GM23338 (cell line): ENCODE results near the gene ISG15. TPM values are rescaled to one million over a fixed set of nuclear protein-coding genes. Genes with fewer than 3 reads are reported as not detected.

Experiments
- ATAC-seq: fragments of 200-7000 bp; cut with Tn5 transposase; 3 replicates; pipeline ENCODE4 v1.9.1; 2020
- DNase-seq: peaks from one replicate; pipeline ENCODE4 v3.0.0-alpha.2; 2015; ENCODE audit warnings: low spot score
- H2AFZ ChIP-seq: fragments of 200-600 bp; sonication (generic); 2 replicates; pipeline ENCODE4 v1.8.0; 2016; ENCODE audit warnings: antibody characterized with exemption, mild to moderate bottlenecking, moderate library complexity
- H3F3A ChIP-seq: fragments of 200-600 bp; sonication (generic); replicated peaks from 2 replicates; pipeline ENCODE4 v1.8.0; 2017; ENCODE audit warnings: antibody characterized with exemption, mixed run types, low read depth
- H3K27ac ChIP-seq: fragments of 200-600 bp; sonication (generic); 2 replicates; pipeline ENCODE4 v1.6.1; 2016; ENCODE audit warnings: low read depth
- H3K27me3 ChIP-seq: fragments of 200-600 bp; sonication (generic); 2 replicates; pipeline ENCODE4 v1.8.0; 2016; ENCODE audit warnings: mild to moderate bottlenecking, mixed run types, moderate library complexity; ENCODE audit not compliant: insufficient read depth
- H3K36me3 ChIP-seq: fragments of 200-600 bp; sonication (generic); 2 replicates; pipeline ENCODE4 v1.8.0; 2016; ENCODE audit warnings: mild to moderate bottlenecking; ENCODE audit not compliant: insufficient read depth
- H3K4me1 ChIP-seq: fragments of 200-600 bp; sonication (generic); 2 replicates; pipeline ENCODE4 v1.8.0; 2016; ENCODE audit warnings: mild to moderate bottlenecking, moderate library complexity; ENCODE audit not compliant: insufficient read depth
- H3K4me2 ChIP-seq: fragments of 200-600 bp; sonication (generic); 2 replicates; pipeline ENCODE4 v1.7.1; 2017; ENCODE audit warnings: mixed run types
- H3K4me3 ChIP-seq: fragments of 200-600 bp; sonication (generic); 2 replicates; pipeline ENCODE4 v1.6.1; 2016; ENCODE audit warnings: mixed run types
- H3K79me2 ChIP-seq: fragments of 200-600 bp; sonication (generic); replicated peaks from 2 replicates; pipeline ENCODE4 v1.8.0; 2017; ENCODE audit warnings: mild to moderate bottlenecking; ENCODE audit not compliant: insufficient read depth
- H3K9me2 ChIP-seq: fragments of 200-600 bp; sonication (generic); 2 replicates; pipeline ENCODE4 v1.8.0; 2017; ENCODE audit not compliant: insufficient read depth
- H4K20me1 ChIP-seq: fragments of 200-600 bp; sonication (generic); replicated peaks from 2 replicates; pipeline ENCODE4 v1.8.0; 2017; ENCODE audit warnings: mild to moderate bottlenecking; ENCODE audit not compliant: insufficient read depth
- H3K27ac Mint-ChIP-seq: 2 replicates; pipeline ENCODE4 v1.8.0; 2020; ENCODE audit warnings: inconsistent platforms, mild to moderate bottlenecking, moderate library complexity, mixed read lengths
- H3K27me3 Mint-ChIP-seq: 3 replicates; pipeline ENCODE4 v1.8.0; 2022; ENCODE audit warnings: low read depth, mild to moderate bottlenecking, moderate library complexity, mixed read lengths, inconsistent platforms; ENCODE audit not compliant: insufficient read depth, poor library complexity
- H3K36me3 Mint-ChIP-seq: 3 replicates; pipeline ENCODE4 v1.8.0; 2021; ENCODE audit warnings: low read depth, mild to moderate bottlenecking, inconsistent platforms, moderate library complexity, mixed read lengths
- H3K4me1 Mint-ChIP-seq: 3 replicates; pipeline ENCODE4 v1.8.0; 2020; ENCODE audit warnings: mild to moderate bottlenecking, inconsistent platforms, mixed read lengths
- H3K4me3 Mint-ChIP-seq: 3 replicates; pipeline ENCODE4 v1.8.0; 2021; ENCODE audit warnings: moderate library complexity, mild to moderate bottlenecking, inconsistent platforms, mixed read lengths
- H3K9me3 Mint-ChIP-seq: 3 replicates; pipeline ENCODE4 v1.8.0; 2020; ENCODE audit warnings: moderate library complexity, mild to moderate bottlenecking, inconsistent platforms, mixed read lengths
- CTCF ChIP-seq, 2 experiments: fragments of 200-600 bp in 1 of 2; sonication (generic) in 1 of 2; conservative IDR thresholded peaks; 2 replicates each; pipeline versions ENCODE4 v1.5.1 to v1.6.1; 2016 to 2017; ENCODE audit warnings: antibody characterized with exemption in 2 of 2, low read depth in 2 of 2, mild to moderate bottlenecking in 2 of 2, moderate library complexity in 1 of 2
- EZH2phosphoT487 ChIP-seq: fragments of 200-600 bp; sonication (generic); IDR thresholded peaks from one replicate; pipeline ENCODE4 v1.8.1; 2018; ENCODE audit warnings: antibody characterized with exemption; ENCODE audit not compliant: unreplicated experiment
- JUNB ChIP-seq: IDR thresholded peaks from one replicate; pipeline ENCODE4 v1.6.1; 2016; ENCODE audit warnings: antibody characterized with exemption; ENCODE audit not compliant: unreplicated experiment
- NANOG ChIP-seq: IDR thresholded peaks from 2 replicates; pipeline ENCODE4 v1.6.1; 2016; ENCODE audit warnings: antibody characterized with exemption, borderline replicate concordance
- REST ChIP-seq: IDR thresholded peaks from one replicate; pipeline ENCODE4 v1.6.1; 2018; ENCODE audit warnings: antibody characterized with exemption; ENCODE audit not compliant: unreplicated experiment
- polyA plus RNA-seq: library from polyadenylated mRNA; unstranded; fragments of >200 nt; fragmentation: Nextera tagmentation; extraction: Ambion mirVana; gene quantifications from 2 replicates; pipeline ENCODE4 v1.2.1, GENCODE V29; 2016
- total RNA-seq: library from RNA; depleted of rRNA; stranded (reverse); fragments of >200 nt; shearing (Covaris generic); gene quantifications from 2 replicates; pipeline ENCODE4 v1.2.3, GENCODE V29; 2014

The ISG15 gene
- total and polyA plus RNA-seq, 2 experiments from 2014 or later, result 52.9 to 101 TPM

GRCh38 chr1:1058088-1058905 lies 45.0 kb downstream of the ISG15 start:
- peak; percentile 1; the same call in 2 of the 3 replicates for ATAC-seq
- peak overlapping the region; percentile 68 for H3K4me3 ChIP-seq
- H3K4me1 ChIP-seq, result peaks cover 5% of the 10 kb centered on the region; the same call in 1 of the 2 replicates
- no peaks in the 10 kb centered on the region for H3K79me2 ChIP-seq
- no peaks in the 10 kb centered on the region for H3K36me3 ChIP-seq
- peak overlapping the region; percentile 88; the same call in 1 of the 2 replicates for H3K4me2 ChIP-seq
- Mint-ChIP-seq H3K9me3 (no peaks in the 10 kb centered on the region), H3K36me3 (peaks cover 4% of the 10 kb centered on the region; the same call in 1 of the 3 replicates), H3K27me3 (peaks cover 52% of the 10 kb centered on the region), H3K4me1 (peaks cover 3% of the 10 kb centered on the region; the same call in 2 of the 3 replicates), H3K4me3 (peak overlapping the region; percentile 77), H3K27ac (no peak overlapping the region)
- H3F3A ChIP-seq, result 0 out of 2 replicates have a peak, but pooled peaks cover 5% of the 10 kb centered on the region
- H3K9me2 ChIP-seq, result no peaks in the 10 kb centered on the region
- H3K27me3 ChIP-seq, result peaks cover 52% of the 10 kb centered on the region
- H4K20me1 ChIP-seq, result no peaks in the 10 kb centered on the region; the same call in 1 of the 2 replicates
- DNase-seq, result no peak
- no peak overlapping the region for H3K27ac ChIP-seq
- no peak overlapping the region for H2AFZ ChIP-seq
- no peak for TF ChIP-seq NANOG

- H3K79me2 ChIP-seq, result no peaks in the 10 kb centered on the region
- H3K36me3 ChIP-seq, result no peaks in the 10 kb centered on the region
- H3K9me2 ChIP-seq, result no peaks in the 10 kb centered on the region
- H3K27me3 ChIP-seq, result peaks cover 52% of the 10 kb centered on the region
- H3K27me3 Mint-ChIP-seq, result peaks cover 54% of the 10 kb centered on the region
- TF ChIP-seq JUNB (no peak), CTCF (conservative IDR thresholded peaks at IDR 0.05; ENCODE audit: low read depth in 2 of 2) (peak; percentile 33 to 43), REST (no peak), EZH2phosphoT487 (no peak)
- H3K27ac ChIP-seq, result no peak overlapping the region
- peak overlapping the region; percentile 77 for H3K4me3 Mint-ChIP-seq
- DNase-seq (peak; percentile 62), ATAC-seq (peak; percentile 53)
- no peaks in the 10 kb centered on the region for H3K9me3 Mint-ChIP-seq
- peak overlapping the region; percentile 88 for H3K4me2 ChIP-seq
- H4K20me1 ChIP-seq, result no peaks in the 10 kb centered on the region; the same call in 1 of the 2 replicates
- no peak overlapping the region for H3K27ac Mint-ChIP-seq
- H3F3A ChIP-seq, result 0 out of 2 replicates have a peak, but pooled peaks cover 5% of the 10 kb centered on the region
- H3K4me3 ChIP-seq, result peak overlapping the region; percentile 68
- no peaks in the 10 kb centered on the region for H3K36me3 Mint-ChIP-seq
- H3K4me1 ChIP-seq, result peaks cover 5% of the 10 kb centered on the region; the same call in 1 of the 2 replicates
- no peak overlapping the region for H2AFZ ChIP-seq
- H3K4me1 Mint-ChIP-seq, result peaks cover 3% of the 10 kb centered on the region; the same call in 2 of the 3 replicates
These were observed 45.7 kb downstream of the ISG15 start for GRCh38 chr1:1058921-1059493.
